H9 (cell line): ENCODE measurements around the gene PUS7. TPM values are rescaled to one million over a fixed set of nuclear protein-coding genes. Genes with fewer than 3 reads are reported as not detected.

Experiments
- DNase-seq: peaks from one replicate; pipeline ENCODE4 v3.0.0-alpha.2; 2017
- H2AFZ ChIP-seq: one replicate; pipeline ENCODE4 v1.6.1; 2013; ENCODE audit warnings: mild to moderate bottlenecking, low read length, control low read depth, moderate library complexity
- H2AK5ac ChIP-seq: 2 replicates; pipeline ENCODE4 v1.6.1; 2013; ENCODE audit warnings: low read length, control low read depth, mixed read lengths; ENCODE audit not compliant: insufficient read length
- H2BK120ac ChIP-seq: one replicate; pipeline ENCODE4 v1.6.1; 2013; ENCODE audit warnings: low read depth, mild to moderate bottlenecking, low read length, control low read depth, inconsistent platforms; ENCODE audit not compliant: poor library complexity, severe bottlenecking
- H2BK12ac ChIP-seq: 2 replicates; pipeline ENCODE4 v1.6.1; 2013; ENCODE audit warnings: low read length, control low read depth, mixed read lengths, low read depth; ENCODE audit not compliant: insufficient read length
- H2BK15ac ChIP-seq: 2 replicates; pipeline ENCODE4 v1.6.1; 2013; ENCODE audit warnings: low read depth, low read length, control low read depth
- H2BK20ac ChIP-seq: one replicate; pipeline ENCODE4 v1.6.1; 2013; ENCODE audit warnings: low read depth, mild to moderate bottlenecking, low read length, control low read depth, inconsistent platforms; ENCODE audit not compliant: poor library complexity, severe bottlenecking
- H2BK5ac ChIP-seq: 2 replicates; pipeline ENCODE4 v1.6.1; 2013; ENCODE audit warnings: low read length, control low read depth, mixed read lengths; ENCODE audit not compliant: insufficient read length
- H3K14ac ChIP-seq: 2 replicates; pipeline ENCODE4 v1.6.1; 2013; ENCODE audit warnings: low read length, control low read depth; ENCODE audit not compliant: insufficient read depth
- H3K18ac ChIP-seq: 2 replicates; pipeline ENCODE4 v1.6.1; 2013; ENCODE audit warnings: low read depth, mild to moderate bottlenecking, mixed read lengths, low read length, control low read depth; ENCODE audit not compliant: insufficient read length
- H3K23ac ChIP-seq: 2 replicates; pipeline ENCODE4 v1.6.1; 2013; ENCODE audit warnings: low read length, control low read depth, mixed read lengths, low read depth; ENCODE audit not compliant: insufficient read length
- H3K23me2 ChIP-seq: 2 replicates; pipeline ENCODE4 v1.6.1; 2013; ENCODE audit warnings: low read depth, mild to moderate bottlenecking, mixed read lengths, low read length, control low read depth; ENCODE audit not compliant: insufficient read length, poor library complexity, severe bottlenecking
- H3K27ac ChIP-seq: 2 replicates; pipeline ENCODE4 v1.5.1; 2013; ENCODE audit warnings: low read length, control low read depth, mixed read lengths, low read depth; ENCODE audit not compliant: insufficient read length
- H3K27me3 ChIP-seq: 2 replicates; pipeline ENCODE4 v1.6.1; 2013; ENCODE audit warnings: low read length, control low read depth, inconsistent platforms; ENCODE audit not compliant: insufficient read depth
- H3K4ac ChIP-seq: 2 replicates; pipeline ENCODE4 v1.6.1; 2013; ENCODE audit warnings: low read depth, mild to moderate bottlenecking, control low read depth, inconsistent platforms, low read length, moderate library complexity
- H3K4me1 ChIP-seq: 2 replicates; pipeline ENCODE4 v1.6.1; 2013; ENCODE audit warnings: low read length, control low read depth, inconsistent platforms; ENCODE audit not compliant: insufficient read depth
- H3K4me2 ChIP-seq: 2 replicates; pipeline ENCODE4 v1.6.1; 2013; ENCODE audit warnings: low read length, control low read depth, mixed read lengths; ENCODE audit not compliant: insufficient read length, insufficient read depth
- H3K56ac ChIP-seq: 2 replicates; pipeline ENCODE4 v1.6.1; 2013; ENCODE audit warnings: low read depth, mild to moderate bottlenecking, mixed read lengths, low read length, control low read depth; ENCODE audit not compliant: insufficient read length
- H3K79me1 ChIP-seq: 2 replicates; pipeline ENCODE4 v1.6.1; 2013; ENCODE audit warnings: low read depth, mild to moderate bottlenecking, moderate library complexity, low read length, control low read depth, inconsistent platforms; ENCODE audit not compliant: insufficient read depth, poor library complexity, severe bottlenecking
- H3K79me2 ChIP-seq: 2 replicates; pipeline ENCODE4 v1.6.1; 2013; ENCODE audit warnings: low read length, control low read depth, inconsistent platforms; ENCODE audit not compliant: insufficient read depth
- H3K9ac ChIP-seq: 2 replicates; pipeline ENCODE4 v1.6.1; 2013; ENCODE audit warnings: low read length, control low read depth, mixed read lengths; ENCODE audit not compliant: insufficient read length; ENCODE audit errors: extremely low read depth
- H3K9me3 ChIP-seq: one replicate; pipeline ENCODE4 v1.6.1; 2013; ENCODE audit warnings: low read depth, low read length, inconsistent platforms; ENCODE audit not compliant: control insufficient read depth
- H3T11ph ChIP-seq: one replicate; pipeline ENCODE4 v1.6.1; 2013; ENCODE audit warnings: mild to moderate bottlenecking, low read length, control low read depth, inconsistent platforms
- H4K20me1 ChIP-seq: one replicate; pipeline ENCODE4 v1.6.1; 2013; ENCODE audit not compliant: control insufficient read depth, insufficient read length, insufficient read depth
- H4K5ac ChIP-seq: 2 replicates; pipeline ENCODE4 v1.6.1; 2013; ENCODE audit warnings: low read depth, mild to moderate bottlenecking, mixed read lengths, low read length, control low read depth; ENCODE audit not compliant: insufficient read length
- H4K8ac ChIP-seq: replicated peaks from 2 replicates; pipeline ENCODE4 v1.6.1; 2013; ENCODE audit warnings: low read length, control low read depth, mixed read lengths, low read depth; ENCODE audit not compliant: insufficient read length
- H4K91ac ChIP-seq: 2 replicates; pipeline ENCODE4 v1.6.1; 2013; ENCODE audit warnings: low read depth, mild to moderate bottlenecking, moderate library complexity, mixed read lengths, low read length, control low read depth; ENCODE audit not compliant: insufficient read length
- H3K27ac Mint-ChIP-seq, 3 experiments: 2 replicates in 2 of 3; 3 replicates in 1 of 3; pipeline ENCODE4 v1.8.0; 2020 to 2021; ENCODE audit warnings: mixed read lengths in 3 of 3, mild to moderate bottlenecking in 1 of 3, moderate library complexity in 1 of 3
- H3K27me3 Mint-ChIP-seq: 2 replicates; pipeline ENCODE4 v1.8.0; 2021; ENCODE audit warnings: low read depth, mild to moderate bottlenecking, moderate library complexity, mixed read lengths
- H3K36me3 Mint-ChIP-seq, 3 experiments: 2 replicates in 2 of 3; 3 replicates in 1 of 3; pipeline ENCODE4 v1.8.0; 2020 to 2021; ENCODE audit warnings: low read depth in 3 of 3, mixed read lengths in 3 of 3; ENCODE audit not compliant: insufficient read depth in 1 of 3
- H3K4me1 Mint-ChIP-seq, 2 experiments: 2 replicates each; pipeline ENCODE4 v1.8.0; 2020; ENCODE audit warnings: mixed read lengths in 2 of 2
- H3K4me3 Mint-ChIP-seq, 2 experiments: 2 replicates in 1 of 2; 3 replicates in 1 of 2; pipeline ENCODE4 v1.8.0; 2020 to 2021; ENCODE audit warnings: mild to moderate bottlenecking in 2 of 2, mixed read lengths in 2 of 2, moderate library complexity in 1 of 2
- H3K9me3 Mint-ChIP-seq, 2 experiments: 2 replicates in 1 of 2; 3 replicates in 1 of 2; pipeline ENCODE4 v1.8.0; 2020; ENCODE audit warnings: mild to moderate bottlenecking in 2 of 2, mixed read lengths in 2 of 2, moderate library complexity in 1 of 2
- WGBS: extraction: QIAGEN DNeasy Blood & Tissue Kit; methylation state at CpG from one replicate; pipeline ENCODE4 v1.1.7; 2013; ENCODE audit warnings: missing lambda C conversion rate, low lambda C conversion rate, mixed read lengths; ENCODE audit not compliant: insufficient read length; ENCODE audit errors: extremely low coverage; 5-methylcytosine and 5-hydroxymethylcytosine counted together
- total RNA-seq: library from RNA; stranded (reverse); gene quantifications from 2 replicates; pipeline ENCODE4 v1.2.1, GENCODE V29; 2021
- TF ChIP-seq, protein P1 (sequence below): fragments of 200-600 bp; sonication (generic); conservative IDR thresholded peaks from 3 replicates; pipeline ENCODE4 v1.8.0; 2021; ENCODE audit warnings: antibody characterized with exemption, mild to moderate bottlenecking

Gene PUS7
- total RNA-seq, 1 experiment from 2014 or later = 54.3 TPM

DNA sequence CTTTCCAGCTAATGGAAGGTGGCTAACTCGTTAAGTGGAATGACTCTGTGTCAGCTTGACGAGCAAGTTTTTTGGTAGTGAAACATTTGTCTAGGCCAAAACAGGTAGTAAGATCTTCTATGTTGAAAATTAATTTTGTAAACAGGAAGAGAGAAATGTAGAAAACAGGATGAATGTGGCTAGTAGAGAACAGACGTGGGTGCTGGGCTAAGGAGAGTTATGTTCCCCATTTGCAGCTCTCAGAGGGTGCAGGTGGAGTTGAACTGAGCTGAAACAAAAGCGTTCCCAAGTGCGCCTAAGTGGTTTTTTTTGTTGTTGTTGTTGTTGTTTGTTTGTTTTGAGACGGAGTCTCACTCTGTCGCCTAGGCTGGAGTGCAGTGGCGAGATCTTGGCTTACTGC, 73.9 kb downstream of the PUS7 start:
- Histone ChIP-seq H3K27ac (no peak overlapping the region), H3K27me3 (no peaks in the 10 kb centered on the region), H3K23ac (no peak overlapping the region), H3K56ac (no peak overlapping the region), H3K79me1 (no peaks in the 10 kb centered on the region), H2AFZ (no peak overlapping the region), H2BK15ac (no peak overlapping the region), H3K4me2 (no peak overlapping the region), H2BK5ac (no peak overlapping the region), H4K91ac (no peak overlapping the region), H4K5ac (no peak overlapping the region), H3K9me3 (no peaks in the 10 kb centered on the region), H2BK120ac (no peak overlapping the region), H2BK20ac (no peak overlapping the region), H3K18ac (no peak overlapping the region), H3T11ph (no peak overlapping the region), H4K8ac (no peak overlapping the region), H3K4ac (no peak overlapping the region), H4K20me1 (no peaks in the 10 kb centered on the region), H2BK12ac (no peak overlapping the region), H2AK5ac (no peak overlapping the region), H3K4me1 (no peaks in the 10 kb centered on the region), H3K14ac (no peak overlapping the region), H3K79me2 (no peaks in the 10 kb centered on the region), H3K9ac (no peak overlapping the region), H3K23me2 (no peaks in the 10 kb centered on the region)
- TF ChIP-seq, protein P1, sequence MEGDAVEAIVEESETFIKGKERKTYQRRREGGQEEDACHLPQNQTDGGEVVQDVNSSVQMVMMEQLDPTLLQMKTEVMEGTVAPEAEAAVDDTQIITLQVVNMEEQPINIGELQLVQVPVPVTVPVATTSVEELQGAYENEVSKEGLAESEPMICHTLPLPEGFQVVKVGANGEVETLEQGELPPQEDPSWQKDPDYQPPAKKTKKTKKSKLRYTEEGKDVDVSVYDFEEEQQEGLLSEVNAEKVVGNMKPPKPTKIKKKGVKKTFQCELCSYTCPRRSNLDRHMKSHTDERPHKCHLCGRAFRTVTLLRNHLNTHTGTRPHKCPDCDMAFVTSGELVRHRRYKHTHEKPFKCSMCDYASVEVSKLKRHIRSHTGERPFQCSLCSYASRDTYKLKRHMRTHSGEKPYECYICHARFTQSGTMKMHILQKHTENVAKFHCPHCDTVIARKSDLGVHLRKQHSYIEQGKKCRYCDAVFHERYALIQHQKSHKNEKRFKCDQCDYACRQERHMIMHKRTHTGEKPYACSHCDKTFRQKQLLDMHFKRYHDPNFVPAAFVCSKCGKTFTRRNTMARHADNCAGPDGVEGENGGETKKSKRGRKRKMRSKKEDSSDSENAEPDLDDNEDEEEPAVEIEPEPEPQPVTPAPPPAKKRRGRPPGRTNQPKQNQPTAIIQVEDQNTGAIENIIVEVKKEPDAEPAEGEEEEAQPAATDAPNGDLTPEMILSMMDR = no peak
- Mint-ChIP-seq H3K4me3 (no peak overlapping the region), H3K9me3 (no peaks in the 10 kb centered on the region), H3K36me3 (no peaks in the 10 kb centered on the region), H3K4me1 (0 out of 4 replicates have a peak, but pooled peaks cover 0 to 2% of the 10 kb centered on the region in 2 experiments), H3K27me3 (no peaks in the 10 kb centered on the region), H3K27ac (no peak overlapping the region)
- no CpG with 5 or more reads among the region's 8 CpGs for WGBS
- DNase-seq = no peak
